Naive thymus-derived CD8-positive, alpha-beta T cell (primary cell): ENCODE data around the gene NKIRAS1. TPM values are rescaled to one million over a fixed set of nuclear protein-coding genes. Genes with fewer than 3 reads are reported as not detected.
A peak's percentile ranks its signal among the peaks of the same experiment; 100 is the strongest.
"Not testable (repeated sequence)": the region's sequence is repeated elsewhere in the genome, so short reads cannot be mapped to it uniquely, and the experiment has no call there.

Source experiments
- ATAC-seq, 2 donors: fragments of 150-1000 bp; cut with Tn5 transposase in 1 of 2; sonication (Bioruptor Pico), chemical (Tn5 transposase) in 1 of 2; 1 replicate in 1 of 2; 2 replicates in 1 of 2; pipeline ENCODE4 v1.10.0; 2021; ENCODE audit warnings: mild to moderate bottlenecking in 2 of 2, moderate library complexity in 2 of 2
- POLR2A ChIA-PET: fragments of 350-600 bp; sonication (Branson Sonifier 250); formaldehyde crosslinking; loops from one replicate; lab custom pipeline; 2021; ENCODE audit warnings: antibody characterized with exemption; lab: Charles Lee
- DNase-seq, 10 donors: peaks; one replicate each; pipeline versions ENCODE4 v3.0.0 to v3.0.0-alpha.2; 2020 to 2022
- H3K27ac Mint-ChIP-seq, 10 donors: one replicate each; pipeline ENCODE4 v1.8.0; 2020 to 2022; ENCODE audit warnings: mild to moderate bottlenecking in 10 of 10, mixed read lengths in 10 of 10, moderate library complexity in 4 of 10, inconsistent platforms in 1 of 10
- H3K27me3 Mint-ChIP-seq, 5 donors: one replicate each; pipeline ENCODE4 v1.8.0; 2021 to 2022; ENCODE audit warnings: mixed read lengths in 5 of 5
- H3K36me3 Mint-ChIP-seq, 3 donors: one replicate each; pipeline ENCODE4 v1.8.0; 2020 to 2022; ENCODE audit warnings: mixed read lengths in 3 of 3, mild to moderate bottlenecking in 2 of 3, inconsistent platforms in 1 of 3
- H3K4me1 Mint-ChIP-seq, 4 donors: one replicate each; pipeline ENCODE4 v1.8.0; 2021 to 2022; ENCODE audit warnings: mixed read lengths in 4 of 4
- H3K4me3 Mint-ChIP-seq, 10 donors: one replicate each; pipeline ENCODE4 v1.8.0; 2020 to 2022; ENCODE audit warnings: mild to moderate bottlenecking in 10 of 10, mixed read lengths in 10 of 10, moderate library complexity in 6 of 10, inconsistent platforms in 1 of 10
- H3K9me3 Mint-ChIP-seq, 9 donors: one replicate each; pipeline ENCODE4 v1.8.0; 2020 to 2022; ENCODE audit warnings: mixed read lengths in 9 of 9, mild to moderate bottlenecking in 3 of 9, inconsistent platforms in 1 of 9, moderate library complexity in 1 of 9
- polyA plus RNA-seq, 3 donors: library from polyadenylated mRNA; unstranded; fragments of 300-500 nt; fragmentation: Illumina TruSeq; gene quantifications; one replicate each; pipeline ENCODE4 v1.2.3, GENCODE V29; 2021
- total RNA-seq, 8 experiments: library from RNA in 2 of 8; stranded (reverse) in 2 of 8; gene quantifications; one replicate each; pipeline ENCODE4 v1.2.3 and lab custom pipeline; 2021 to 2026

Gene NKIRAS1
- total and polyA plus RNA-seq, 5 experiments from 2014 or later: 2.8 to 6.4 (median 4.6) TPM

DNA sequence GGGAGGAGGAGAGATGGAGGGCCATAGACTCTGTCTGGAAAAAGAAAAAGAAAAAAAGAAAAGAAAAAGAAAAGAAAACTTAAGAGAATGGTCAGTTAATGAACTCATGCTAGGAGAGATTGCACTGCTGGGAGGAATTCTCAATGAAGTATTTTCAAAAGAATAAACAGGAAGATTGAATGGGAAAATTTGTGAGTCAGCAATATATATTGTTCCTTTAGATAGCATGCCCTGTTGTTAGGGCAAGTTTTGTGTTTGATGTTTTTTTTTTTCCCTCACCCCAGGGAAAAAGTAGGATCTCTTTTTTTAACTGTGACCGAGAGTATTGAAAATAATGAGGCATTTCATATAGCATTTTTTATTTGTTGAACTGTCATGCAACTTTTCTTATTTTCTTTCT is 20.5 kb upstream of the NKIRAS1 start:
- peaks cover 0 to 10% (median 0%) of the 10 kb centered on the region in 3 donors for H3K36me3 Mint-ChIP-seq
- peaks cover 0 to 3% (median 0%) of the 10 kb centered on the region in 4 donors for H3K4me1 Mint-ChIP-seq
- POLR2A ChIA-PET: no interaction called here
- H3K9me3 Mint-ChIP-seq: peaks cover 0 to 7% (median 0%) of the 10 kb centered on the region in 9 donors
- H3K27ac Mint-ChIP-seq: no peak overlapping the region
- H3K27me3 Mint-ChIP-seq: peaks cover 0 to 1% (median 0%) of the 10 kb centered on the region in 5 donors
- ATAC-seq: no peak
- DNase-seq: no peak
- H3K4me3 Mint-ChIP-seq: no peak overlapping the region

DNA sequence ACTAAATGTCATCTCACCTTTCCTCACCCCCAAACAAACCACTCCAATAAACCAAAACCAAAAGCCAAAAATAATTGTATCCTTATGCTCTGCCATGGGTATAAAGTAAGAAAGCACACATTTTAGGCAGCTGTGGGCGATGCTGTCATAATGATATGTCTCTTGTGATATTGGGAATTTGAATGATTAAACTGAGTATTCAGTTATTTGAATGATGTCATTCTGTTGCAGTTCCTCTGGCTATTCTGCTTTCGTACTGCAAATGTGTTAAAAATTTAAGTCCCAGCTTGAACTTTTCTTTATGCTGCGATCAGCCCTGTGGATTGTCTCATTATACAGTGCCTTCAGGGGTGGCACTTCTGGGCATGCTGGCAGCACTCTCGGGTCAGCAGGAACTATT is 17.5 kb upstream of the NKIRAS1 start:
- Mint-ChIP-seq H3K27me3 (peaks cover 0 to 4% (median 0%) of the 10 kb centered on the region in 5 donors), H3K9me3 (peaks cover 0 to 7% (median 0%) of the 10 kb centered on the region in 9 donors), H3K27ac (no peak overlapping the region), H3K4me3 (no peak overlapping the region), H3K4me1 (peaks cover 0 to 11% (median 5%) of the 10 kb centered on the region in 4 donors), H3K36me3 (peaks cover 0 to 10% (median 0%) of the 10 kb centered on the region in 3 donors)
- no peak for ATAC-seq
- POLR2A ChIA-PET: no interaction called here
- DNase-seq: no peak

DNA sequence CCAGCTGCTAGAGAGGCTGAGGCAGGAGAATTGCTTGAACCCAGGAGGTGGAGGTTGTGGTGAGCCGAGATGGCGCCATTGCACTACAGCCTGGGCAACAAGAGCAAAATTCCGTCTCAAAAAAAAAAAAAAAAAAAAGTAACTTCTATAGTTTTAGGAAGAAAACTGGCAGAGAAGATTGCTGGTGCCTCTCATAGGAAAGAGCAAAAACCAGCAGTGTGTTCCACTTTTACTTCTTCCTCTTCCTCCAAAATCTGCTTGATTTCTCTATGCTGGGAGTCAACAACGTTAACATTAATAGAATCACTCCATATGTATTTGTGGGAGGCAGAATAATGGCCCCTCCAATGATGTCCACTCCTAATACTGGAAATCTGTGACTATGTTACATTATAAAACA is 15.8 kb upstream of the NKIRAS1 start:
- Mint-ChIP-seq H3K27me3 (peaks cover 0 to 4% (median 0%) of the 10 kb centered on the region in 5 donors), H3K9me3 (no peaks in the 10 kb centered on the region), H3K4me1 (peaks cover 0 to 11% (median 5%) of the 10 kb centered on the region in 4 donors), H3K36me3 (peaks cover 0 to 4% (median 0%) of the 10 kb centered on the region in 3 donors), H3K27ac (no peak overlapping the region), H3K4me3 (no peak overlapping the region)
- POLR2A ChIA-PET: no interaction called here
- no peak for ATAC-seq
- no peak for DNase-seq

DNA sequence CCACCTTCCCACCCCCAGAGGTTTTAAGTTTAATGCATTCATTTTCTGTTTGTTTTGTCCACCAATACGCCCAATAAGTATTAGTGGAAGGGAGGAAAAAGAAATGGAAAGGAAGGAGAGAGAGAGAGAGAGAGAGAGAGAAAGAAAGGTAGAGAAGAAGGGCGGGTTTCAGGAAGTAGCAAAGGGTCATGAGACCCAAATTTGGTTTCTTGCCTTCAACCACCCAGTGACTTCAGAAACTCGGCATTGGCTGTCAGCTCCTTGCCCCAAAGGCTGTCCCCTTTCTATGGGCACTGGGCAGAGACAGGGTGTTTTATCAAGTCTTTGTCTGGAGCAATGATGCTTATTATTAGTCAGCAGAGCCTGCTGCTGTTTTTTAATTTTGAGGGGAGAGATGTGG is 14.8 kb upstream of the NKIRAS1 start:
- H3K9me3 Mint-ChIP-seq: no peaks in the 10 kb centered on the region
- no peak for DNase-seq
- peaks cover 0 to 4% (median 0%) of the 10 kb centered on the region in 3 donors for H3K36me3 Mint-ChIP-seq
- peaks cover 0 to 11% (median 5%) of the 10 kb centered on the region in 4 donors for H3K4me1 Mint-ChIP-seq
- POLR2A ChIA-PET: no interaction called here
- ATAC-seq: no peak
- no peak overlapping the region for H3K4me3 Mint-ChIP-seq
- peaks cover 0 to 4% (median 0%) of the 10 kb centered on the region in 5 donors for H3K27me3 Mint-ChIP-seq
- H3K27ac Mint-ChIP-seq: peak overlapping the region in 2 of 10 donors; percentile 4 to 82

DNA sequence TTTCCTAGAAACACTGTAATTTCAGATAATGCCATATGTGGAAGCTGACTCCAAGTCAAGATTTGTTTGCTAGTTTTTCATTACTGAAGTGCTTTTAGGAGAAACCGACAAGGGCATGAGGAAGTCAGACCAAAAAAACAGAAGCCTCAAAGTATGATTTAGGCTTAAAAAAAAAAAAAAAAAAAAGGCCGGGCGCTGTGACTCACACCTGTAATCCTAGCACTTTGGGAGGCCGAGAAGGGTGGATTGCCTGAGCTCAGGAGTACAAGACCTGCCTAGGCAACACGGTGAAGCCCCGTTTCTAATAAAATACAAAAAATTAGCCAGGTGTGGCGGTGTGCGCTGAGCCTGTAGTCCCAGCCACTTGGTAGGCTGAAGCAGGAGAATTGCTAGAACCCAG is 11.7 kb upstream of the NKIRAS1 start:
- peaks cover 0 to 16% (median 6%) of the 10 kb centered on the region in 4 donors for H3K4me1 Mint-ChIP-seq
- peaks cover 0 to 2% (median 0%) of the 10 kb centered on the region in 5 donors for H3K27me3 Mint-ChIP-seq
- peaks cover 0 to 7% (median 0%) of the 10 kb centered on the region in 3 donors for H3K36me3 Mint-ChIP-seq
- POLR2A ChIA-PET: interaction anchor here (3.5 kb wide), 1 partner anchor 12 kb away, joined by 24 read pairs; the partner anchor contains the start of genes NKIRAS1 and RPL15
- ATAC-seq (no peak), DNase-seq (no peak)
- no peaks in the 10 kb centered on the region for H3K9me3 Mint-ChIP-seq
- peak overlapping the region in 1 of 10 donors; percentile 19 for H3K27ac Mint-ChIP-seq
- H3K4me3 Mint-ChIP-seq: no peak overlapping the region

DNA sequence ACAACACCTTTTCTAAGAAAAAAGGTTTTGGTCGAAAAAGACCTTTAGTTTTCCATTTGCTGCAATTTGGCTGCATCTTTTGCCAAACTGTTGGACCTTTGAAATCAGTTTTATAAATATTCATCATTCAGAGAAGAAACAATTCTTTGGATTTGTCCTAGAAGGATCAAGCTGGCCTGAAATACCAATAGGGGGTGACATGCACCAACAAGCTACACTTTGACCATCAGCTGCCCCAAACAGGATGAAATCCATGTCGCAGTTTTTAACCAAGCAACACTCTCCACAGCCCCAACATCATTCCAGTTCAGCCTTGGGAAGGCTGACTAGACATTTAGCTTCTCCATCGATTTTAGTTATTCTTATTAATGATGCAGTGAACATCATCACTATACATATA is 9.9 kb upstream of the NKIRAS1 start:
- H3K27me3 Mint-ChIP-seq: peaks cover 0 to 2% (median 0%) of the 10 kb centered on the region in 5 donors
- peaks cover 0 to 11% (median 4%) of the 10 kb centered on the region in 4 donors for H3K4me1 Mint-ChIP-seq
- H3K9me3 Mint-ChIP-seq: no peaks in the 10 kb centered on the region
- peaks cover 0 to 21% (median 0%) of the 10 kb centered on the region in 3 donors for H3K36me3 Mint-ChIP-seq
- POLR2A ChIA-PET: interaction anchor here (0.8 to 3.5 kb wide), 3 partner anchors 9 to 12 kb away, joined by 3 to 24 read pairs (median 3); partner anchors contain the start of genes NKIRAS1 and RPL15
- peak overlapping the region in 2 of 10 donors; percentile 55 to 72 for H3K27ac Mint-ChIP-seq
- no peak overlapping the region for H3K4me3 Mint-ChIP-seq
- no peak for DNase-seq
- ATAC-seq: no peak

DNA sequence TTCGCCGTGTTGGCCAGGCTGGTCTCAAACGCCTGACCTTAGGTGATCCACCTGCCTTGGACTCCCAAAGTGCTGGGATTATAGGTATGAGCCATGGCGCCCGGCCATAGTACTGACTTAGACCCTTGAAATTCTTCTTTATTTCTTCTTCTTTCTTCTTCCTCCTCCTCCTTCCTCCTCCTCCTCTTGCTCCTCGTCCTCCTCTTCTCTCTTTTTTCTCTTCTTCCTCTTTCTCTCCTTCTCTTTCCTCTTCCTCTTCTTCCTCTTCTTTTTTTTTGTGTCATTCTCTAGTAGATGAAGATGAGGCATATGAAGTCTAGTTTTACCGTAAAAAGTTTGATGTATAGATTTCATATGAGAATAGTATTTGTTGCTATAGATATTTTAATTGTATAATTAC is 9.5 kb upstream of the NKIRAS1 start:
- Mint-ChIP-seq H3K36me3 (peaks cover 0 to 26% (median 0%) of the 10 kb centered on the region in 3 donors), H3K27me3 (no peaks in the 10 kb centered on the region), H3K27ac (peak overlapping the region in 3 of 10 donors; percentile 19 to 72 (median 55)), H3K4me3 (no peak overlapping the region), H3K4me1 (peaks cover 0 to 8% (median 2%) of the 10 kb centered on the region in 4 donors), H3K9me3 (no peaks in the 10 kb centered on the region)
- no peak for DNase-seq
- POLR2A ChIA-PET: interaction anchor here (3.5 kb wide), 1 partner anchor 9 kb away, joined by 24 read pairs; the partner anchor contains the start of genes NKIRAS1 and RPL15
- ATAC-seq: no peak

DNA sequence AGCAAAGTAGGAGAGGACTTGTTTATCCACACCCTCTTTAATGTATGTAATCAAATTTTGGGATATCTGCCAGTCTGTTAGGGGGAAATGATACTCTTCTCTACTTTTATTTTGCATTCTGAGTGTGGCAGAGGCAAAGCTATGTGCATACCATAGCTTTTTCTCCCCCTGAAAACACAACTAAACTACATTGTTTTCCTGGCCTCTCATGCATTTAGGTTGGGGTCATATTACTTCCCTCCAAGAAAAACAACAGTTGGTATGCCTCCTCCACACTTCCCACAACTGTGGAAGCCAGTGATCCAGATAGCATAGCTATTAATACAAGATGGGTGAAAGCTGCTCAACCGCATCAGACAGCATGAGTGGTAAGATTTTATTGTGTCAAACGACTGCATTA is 7.0 kb upstream of the NKIRAS1 start:
- Mint-ChIP-seq H3K9me3 (no peaks in the 10 kb centered on the region), H3K27ac (peak overlapping the region in 3 of 10 donors; percentile 26 to 73 (median 51)), H3K4me3 (no peak overlapping the region), H3K36me3 (peaks cover 0 to 51% (median 5%) of the 10 kb centered on the region in 3 donors), H3K27me3 (no peaks in the 10 kb centered on the region), H3K4me1 (peaks cover 10 to 29% (median 17%) of the 10 kb centered on the region in 4 donors)
- no peak for DNase-seq
- POLR2A ChIA-PET: interaction anchor here (1.2 to 1.4 kb wide), 3 partner anchors 17 to 23 kb away, joined by 4 to 5 read pairs (median 4); no protein-coding TSS in a partner anchor
- ATAC-seq: no peak

DNA sequence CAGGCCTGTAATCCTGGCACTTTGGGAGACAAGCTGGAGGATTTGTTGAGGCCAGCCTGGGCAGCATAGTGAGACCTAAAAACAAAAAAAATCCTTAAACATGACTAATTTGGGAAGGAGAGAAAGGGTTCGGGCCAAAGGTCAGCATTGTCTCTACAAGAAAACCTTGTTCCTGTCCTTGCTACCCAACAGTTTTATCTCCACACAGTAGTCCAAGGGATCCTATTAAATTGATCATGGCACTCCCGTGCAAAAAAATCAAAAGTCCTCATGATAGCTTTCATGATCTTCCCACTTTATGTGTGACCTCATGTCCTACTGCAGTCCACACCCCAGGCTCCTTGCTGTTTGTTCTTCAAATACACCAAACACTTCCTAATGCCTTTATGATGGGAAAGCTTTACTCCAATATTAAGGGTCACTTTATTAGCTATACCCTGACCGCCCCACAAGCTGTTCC is 4.3 kb upstream of the NKIRAS1 start:
- Mint-ChIP-seq H3K4me3 (no peak overlapping the region), H3K27me3 (no peaks in the 10 kb centered on the region), H3K9me3 (no peaks in the 10 kb centered on the region), H3K36me3 (peaks cover 9 to 66% (median 11%) of the 10 kb centered on the region in 3 donors), H3K4me1 (peaks cover 21 to 49% (median 32%) of the 10 kb centered on the region in 4 donors), H3K27ac (peak overlapping the region in 9 of 10 donors; percentile 2 to 83 (median 72))
- DNase-seq (no peak), ATAC-seq (no peak)
- POLR2A ChIA-PET: interaction anchor here (1.1 kb wide), 1 partner anchor 23 kb away, joined by 3 read pairs; no protein-coding TSS in a partner anchor

DNA sequence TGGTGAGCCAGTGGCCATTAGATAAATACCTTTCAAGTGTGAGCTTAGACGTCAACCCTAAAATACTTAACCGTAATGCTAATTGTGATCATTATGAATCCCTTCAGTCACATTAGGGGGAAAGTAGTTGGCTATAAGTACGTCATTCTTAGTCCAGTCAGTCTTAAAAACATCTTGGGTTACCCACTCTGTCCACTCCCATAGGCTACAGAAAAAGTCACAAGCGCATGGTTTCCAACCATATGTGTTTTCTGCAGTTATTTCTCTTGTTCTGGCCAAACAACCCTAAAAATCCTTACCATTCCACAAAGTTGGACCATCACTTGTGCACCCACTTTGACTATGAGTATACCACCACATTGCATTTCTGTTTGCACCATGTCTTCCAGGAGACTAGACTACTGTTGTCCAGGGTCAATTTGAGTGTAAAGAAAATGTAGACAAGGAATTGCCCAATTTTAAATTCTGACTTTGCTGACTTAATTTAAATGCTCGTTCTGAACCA is 3.4 kb upstream of the NKIRAS1 start:
- Mint-ChIP-seq H3K27me3 (no peaks in the 10 kb centered on the region), H3K36me3 (peaks cover 9 to 66% (median 11%) of the 10 kb centered on the region in 3 donors), H3K4me3 (peak overlapping the region in 9 of 10 donors; percentile 8 to 99 (median 16)), H3K4me1 (peaks cover 27 to 58% (median 41%) of the 10 kb centered on the region in 4 donors), H3K9me3 (no peaks in the 10 kb centered on the region), H3K27ac (peak overlapping the region; percentile 1 to 83 (median 49))
- no peak for ATAC-seq
- POLR2A ChIA-PET: interaction anchor here (0.7 kb wide), 1 partner anchor 24 kb away, joined by 3 read pairs; no protein-coding TSS in a partner anchor
- no peak for DNase-seq

DNA sequence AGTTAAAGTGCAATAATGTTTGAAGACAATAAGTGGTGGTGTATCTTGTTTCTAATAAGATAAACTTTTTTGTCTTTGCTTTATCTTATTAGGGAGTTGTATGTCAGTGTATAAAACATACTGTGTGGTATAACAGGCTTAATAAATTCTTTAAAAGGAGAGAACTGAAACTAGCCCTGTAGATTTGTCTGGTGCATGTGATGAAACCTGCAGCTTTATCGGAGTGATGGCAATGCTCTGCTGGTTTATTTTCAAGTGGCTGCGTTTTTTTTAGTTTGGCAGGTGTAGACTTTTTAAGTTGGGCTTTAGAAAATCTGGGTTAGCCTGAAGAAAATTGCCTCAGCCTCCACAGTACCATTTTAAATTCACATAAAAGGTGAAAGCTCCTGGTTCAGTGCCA is 2.8 kb upstream of the NKIRAS1 start:
- H3K27ac Mint-ChIP-seq: peak overlapping the region in 7 of 10 donors; percentile 2 to 96 (median 34)
- H3K4me3 Mint-ChIP-seq: peak overlapping the region in 9 of 10 donors; percentile 8 to 99 (median 22)
- DNase-seq: no peak
- peaks cover 27 to 64% (median 46%) of the 10 kb centered on the region in 4 donors for H3K4me1 Mint-ChIP-seq
- peaks cover 9 to 66% (median 11%) of the 10 kb centered on the region in 3 donors for H3K36me3 Mint-ChIP-seq
- POLR2A ChIA-PET: interaction anchor here (0.7 kb wide), 1 partner anchor 25 kb away, joined by 3 read pairs; no protein-coding TSS in a partner anchor
- H3K27me3 Mint-ChIP-seq: no peaks in the 10 kb centered on the region
- no peak for ATAC-seq
- no peaks in the 10 kb centered on the region for H3K9me3 Mint-ChIP-seq

DNA sequence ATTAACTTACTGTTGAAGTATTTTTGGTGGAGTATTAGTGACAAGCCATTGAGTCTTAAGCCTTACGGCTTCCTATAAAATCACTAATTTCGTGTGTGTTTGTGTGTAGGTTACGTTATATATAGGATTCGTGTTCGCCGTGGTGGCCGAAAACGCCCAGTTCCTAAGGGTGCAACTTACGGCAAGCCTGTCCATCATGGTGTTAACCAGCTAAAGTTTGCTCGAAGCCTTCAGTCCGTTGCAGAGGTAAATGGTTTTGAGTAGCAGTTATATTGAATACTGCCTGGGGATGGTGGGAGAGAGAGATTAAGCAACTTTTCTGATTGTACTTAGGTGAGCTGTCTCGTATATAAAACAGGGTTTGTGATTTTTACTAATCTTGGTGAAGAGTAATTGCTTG is 1.5 kb upstream of the NKIRAS1 start:
- not testable (repeated sequence) for H3K27me3 Mint-ChIP-seq, H3K9me3 Mint-ChIP-seq, DNase-seq, ATAC-seq
- peaks cover 9 to 61% (median 11%) of the 10 kb centered on the region in 3 donors for H3K36me3 Mint-ChIP-seq
- H3K4me1 Mint-ChIP-seq: peaks cover 30 to 61% (median 49%) of the 10 kb centered on the region in 4 donors
- POLR2A ChIA-PET: interaction anchor here (0.8 to 4.2 kb wide), 4 partner anchors 9 to 72 kb away, joined by 3 to 105 read pairs (median 6); partner anchors contain the start of gene NR1D2
- H3K4me3 Mint-ChIP-seq: peak overlapping the region; percentile 95 to 99 (median 98)
- peak overlapping the region; percentile 96 to 99 (median 98) for H3K27ac Mint-ChIP-seq
